ENCODE results near the gene TGM4. TPM values are rescaled to one million over a fixed set of nuclear protein-coding genes. Genes with fewer than 3 reads are reported as not detected.

Gene TGM4
- total RNA-seq, 4 donors from 2014 or later, result 0.26 to 1.4 (median 1.3) TPM; not detected in 1

DNA sequence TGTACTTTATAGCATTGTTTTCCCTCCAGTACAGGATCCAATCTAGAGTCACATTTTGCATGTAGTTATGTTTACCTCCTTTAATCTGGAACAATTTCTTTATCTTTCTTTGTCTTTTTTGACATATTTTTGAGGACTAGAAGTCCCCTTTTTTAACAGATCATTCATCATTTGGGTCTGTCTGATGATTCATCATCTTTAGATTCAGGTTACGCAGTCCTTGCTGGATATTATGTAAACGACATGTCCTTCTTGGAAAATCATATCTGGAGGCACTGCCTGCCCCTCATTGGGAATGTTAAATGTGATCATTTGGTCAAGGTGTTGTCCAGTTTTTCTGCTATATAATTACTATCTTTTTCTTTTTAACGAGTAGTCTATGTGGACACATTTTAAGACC is 18.3 kb downstream of the TGM4 start:
- H3K4me3 ChIP-seq (ENCODE audit: low read depth, poor library complexity, severe bottlenecking), result no peak overlapping the region
- TF ChIP-seq POLR2A (IDR thresholded peaks at IDR 0.05), result no peak
- TF ChIP-seq, protein P1, sequence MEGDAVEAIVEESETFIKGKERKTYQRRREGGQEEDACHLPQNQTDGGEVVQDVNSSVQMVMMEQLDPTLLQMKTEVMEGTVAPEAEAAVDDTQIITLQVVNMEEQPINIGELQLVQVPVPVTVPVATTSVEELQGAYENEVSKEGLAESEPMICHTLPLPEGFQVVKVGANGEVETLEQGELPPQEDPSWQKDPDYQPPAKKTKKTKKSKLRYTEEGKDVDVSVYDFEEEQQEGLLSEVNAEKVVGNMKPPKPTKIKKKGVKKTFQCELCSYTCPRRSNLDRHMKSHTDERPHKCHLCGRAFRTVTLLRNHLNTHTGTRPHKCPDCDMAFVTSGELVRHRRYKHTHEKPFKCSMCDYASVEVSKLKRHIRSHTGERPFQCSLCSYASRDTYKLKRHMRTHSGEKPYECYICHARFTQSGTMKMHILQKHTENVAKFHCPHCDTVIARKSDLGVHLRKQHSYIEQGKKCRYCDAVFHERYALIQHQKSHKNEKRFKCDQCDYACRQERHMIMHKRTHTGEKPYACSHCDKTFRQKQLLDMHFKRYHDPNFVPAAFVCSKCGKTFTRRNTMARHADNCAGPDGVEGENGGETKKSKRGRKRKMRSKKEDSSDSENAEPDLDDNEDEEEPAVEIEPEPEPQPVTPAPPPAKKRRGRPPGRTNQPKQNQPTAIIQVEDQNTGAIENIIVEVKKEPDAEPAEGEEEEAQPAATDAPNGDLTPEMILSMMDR (IDR thresholded peaks at IDR 0.05), result no peak
- DNase-seq (ENCODE audit: low spot score in 2 of 2), result no peak
- 61 to 79% methylated on average over 3 of the region's 3 CpGs for WGBS, 2 donors
- intact Hi-C loops (cut with DNase I; ENCODE audit: low total_unique reads), result no loop called here

DNA sequence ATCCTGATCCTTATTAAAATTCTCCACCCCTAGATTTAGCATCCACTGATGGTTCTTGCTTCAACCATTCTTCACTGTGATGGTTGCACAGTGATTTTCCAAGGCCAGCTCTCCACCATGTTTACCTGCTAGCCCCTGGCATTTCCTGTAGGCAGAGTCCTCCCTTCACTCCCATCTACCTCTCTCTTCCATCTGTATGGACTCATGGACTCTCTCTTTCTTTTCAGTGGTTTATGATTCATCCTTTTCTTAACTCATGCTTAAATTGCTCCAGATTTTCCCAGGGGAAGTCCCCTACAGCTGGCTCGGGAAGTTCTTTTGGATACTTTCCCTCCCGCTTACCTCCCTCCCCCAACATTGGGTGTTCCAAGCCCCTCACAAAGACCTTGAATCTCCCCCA is 18.7 kb downstream of the TGM4 start:
- no peak for TF ChIP-seq POLR2A (IDR thresholded peaks at IDR 0.05)
- TF ChIP-seq, protein P1 (IDR thresholded peaks at IDR 0.05), result no peak
- DNase-seq (ENCODE audit: low spot score in 2 of 2), result no peak
- no peak overlapping the region for H3K4me3 ChIP-seq (ENCODE audit: low read depth, poor library complexity, severe bottlenecking)
- WGBS, 2 donors, result 30 to 37% methylated on average over 2 of the region's 2 CpGs
- intact Hi-C loops (cut with DNase I; ENCODE audit: low total_unique reads), result no loop called here

DNA sequence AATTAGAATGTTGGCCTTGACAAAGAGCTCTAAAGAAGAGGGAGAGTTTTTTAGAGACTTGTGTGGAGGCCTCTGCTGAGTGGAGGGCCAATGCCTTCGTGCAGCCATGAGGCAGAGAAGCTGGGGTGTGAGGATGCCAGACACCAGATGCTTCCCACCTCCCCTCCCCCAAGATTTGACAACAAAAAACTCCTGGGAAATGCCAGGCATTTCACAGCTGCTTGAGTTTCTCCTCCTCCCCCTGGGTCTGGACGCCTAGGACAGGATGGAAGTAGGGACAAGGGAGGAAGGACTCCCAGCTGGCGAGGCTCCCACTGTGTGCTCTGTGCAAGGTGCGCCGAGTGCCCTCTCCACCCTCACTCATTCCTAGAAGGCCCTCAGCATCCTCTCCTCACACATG is 20.1 kb downstream of the TGM4 start:
- TF ChIP-seq, protein P1 (IDR thresholded peaks at IDR 0.05), result no peak
- no peak for TF ChIP-seq POLR2A (IDR thresholded peaks at IDR 0.05)
- intact Hi-C loops (cut with DNase I; ENCODE audit: low total_unique reads), result no loop called here
- no peak for DNase-seq (ENCODE audit: low spot score in 2 of 2)
- WGBS, 2 donors, result 62 to 65% methylated on average over 5 of the region's 5 CpGs
- H3K4me3 ChIP-seq (ENCODE audit: low read depth, poor library complexity, severe bottlenecking), result no peak overlapping the region

DNA sequence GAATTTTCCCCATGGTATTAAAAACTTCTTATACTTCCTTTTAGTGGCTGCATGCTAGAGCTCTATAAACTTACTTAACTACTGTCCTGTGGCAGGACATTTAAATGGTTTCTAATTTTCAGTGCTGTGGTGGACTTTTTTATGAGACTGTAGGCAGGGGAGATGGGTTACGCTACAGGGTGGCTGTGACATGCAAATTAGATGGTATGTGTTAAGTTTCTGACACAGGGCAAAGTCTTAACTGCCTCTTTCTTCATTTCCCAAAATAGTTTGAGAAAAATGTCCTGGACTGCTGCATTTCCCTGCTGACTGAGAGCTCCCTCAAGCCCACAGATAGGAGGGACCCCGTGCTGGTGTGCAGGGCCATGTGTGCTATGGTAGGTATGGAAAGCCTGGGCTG is 22.0 kb downstream of the TGM4 start:
- TF ChIP-seq, protein P1 (IDR thresholded peaks at IDR 0.05), result no peak
- TF ChIP-seq POLR2A (IDR thresholded peaks at IDR 0.05), result no peak
- DNase-seq (ENCODE audit: low spot score in 2 of 2), result no peak
- H3K4me3 ChIP-seq (ENCODE audit: low read depth, poor library complexity, severe bottlenecking), result no peak overlapping the region
- WGBS, 2 donors, result 83 to 85% methylated on average over 2 of the region's 2 CpGs
- intact Hi-C loops (cut with DNase I; ENCODE audit: low total_unique reads), result no loop called here

DNA sequence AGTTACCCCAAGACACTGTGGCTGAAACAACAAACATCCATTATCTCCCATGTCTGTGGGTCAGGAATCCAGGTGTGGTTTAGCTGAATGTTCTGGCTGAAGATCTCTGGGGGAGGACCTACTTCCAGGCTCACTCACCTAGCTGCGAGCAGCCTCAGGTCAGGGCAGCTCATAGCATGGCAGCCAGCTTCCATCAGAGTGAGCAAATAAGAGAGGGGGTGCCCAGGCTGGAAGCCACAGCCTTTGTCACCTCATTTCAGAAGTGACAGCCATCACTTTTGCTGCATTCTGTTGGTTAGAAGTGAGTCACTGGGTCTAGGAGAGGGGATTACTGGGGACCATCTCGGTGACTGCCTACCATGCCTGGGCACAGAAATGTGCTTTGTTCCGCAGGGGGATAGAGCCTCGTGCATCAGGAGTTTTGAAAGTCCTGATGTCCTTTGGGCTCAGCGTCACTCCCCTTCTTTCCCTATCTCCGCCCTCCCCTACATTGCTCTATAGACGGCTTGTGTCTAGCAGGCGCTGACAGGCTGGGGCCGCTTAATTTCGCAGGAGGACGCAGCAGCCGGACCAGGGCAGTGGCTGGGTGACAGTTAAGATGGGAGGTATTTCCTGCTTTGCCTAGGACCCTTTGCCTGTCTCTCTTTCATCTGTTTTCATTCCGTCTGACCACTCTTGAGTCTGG is 25.4 kb downstream of the TGM4 start:
- 49 to 58% methylated on average over 12 to 13 of the region's 13 CpGs for WGBS, 2 donors
- H3K4me3 ChIP-seq (ENCODE audit: low read depth, poor library complexity, severe bottlenecking), result no peak overlapping the region
- TF ChIP-seq, protein P1 (IDR thresholded peaks at IDR 0.05), result no peak
- TF ChIP-seq POLR2A (IDR thresholded peaks at IDR 0.05), result no peak
- intact Hi-C loops (cut with DNase I; ENCODE audit: low total_unique reads), result no loop called here
- no peak for DNase-seq (ENCODE audit: low spot score in 2 of 2)

DNA sequence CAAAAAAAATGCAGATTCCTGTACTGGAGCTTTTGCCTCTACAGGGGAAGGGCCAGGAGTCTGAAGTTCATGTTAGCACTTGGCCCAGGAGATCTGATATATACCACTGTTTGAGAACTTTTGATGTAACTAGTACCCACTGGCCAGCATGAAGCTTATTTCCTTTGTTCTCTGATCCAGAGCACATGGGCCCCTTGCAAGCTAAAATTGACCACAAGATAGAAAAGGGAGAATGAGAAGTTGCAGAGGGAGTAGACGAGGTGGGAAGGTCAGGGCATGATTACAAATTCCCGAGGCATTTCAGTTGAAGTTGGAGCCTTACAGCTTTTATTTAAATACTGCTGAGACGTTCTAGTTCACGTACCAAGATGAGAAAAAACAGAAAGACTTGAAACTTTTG is 28.2 kb downstream of the TGM4 start:
- intact Hi-C loops (cut with DNase I; ENCODE audit: low total_unique reads), result no loop called here
- no peak overlapping the region for H3K4me3 ChIP-seq (ENCODE audit: low read depth, poor library complexity, severe bottlenecking)
- WGBS, 2 donors, result 65 to 74% methylated on average over 4 of the region's 4 CpGs
- TF ChIP-seq POLR2A (IDR thresholded peaks at IDR 0.05), result no peak
- TF ChIP-seq, protein P1 (IDR thresholded peaks at IDR 0.05), result no peak
- DNase-seq (ENCODE audit: low spot score in 2 of 2), result no peak

Measured in lower leg skin (tissue), 4 donors.